Skeletal muscle tissue (tissue), 4 donors: ENCODE results near the gene CNOT11. TPM values are rescaled to one million over a fixed set of nuclear protein-coding genes. Genes with fewer than 3 reads are reported as not detected.

Experiments used
- H3K27ac ChIP-seq: one replicate; pipeline ENCODE4 v1.7.0; 2013; ENCODE audit warnings: mild to moderate bottlenecking, low read depth, low read length, inconsistent platforms
- H3K27me3 ChIP-seq, 3 donors: one replicate each; pipeline ENCODE4 v1.7.0; 2013; ENCODE audit warnings: low read length in 3 of 3; ENCODE audit not compliant: control insufficient read depth in 3 of 3, insufficient read depth in 3 of 3
- H3K36me3 ChIP-seq, 3 donors: one replicate each; pipeline ENCODE4 v1.7.0; 2013; ENCODE audit warnings: low read length in 3 of 3; ENCODE audit not compliant: control insufficient read depth in 3 of 3, insufficient read depth in 3 of 3
- H3K4me1 ChIP-seq, 3 donors: one replicate each; pipeline ENCODE4 v1.7.0; 2013; ENCODE audit warnings: low read length in 3 of 3, mild to moderate bottlenecking in 3 of 3; ENCODE audit not compliant: control insufficient read depth in 3 of 3, insufficient read depth in 3 of 3
- H3K4me3 ChIP-seq, 3 donors: one replicate each; pipeline ENCODE4 v1.7.0; 2013; ENCODE audit warnings: low read length in 3 of 3
- H3K9ac ChIP-seq, 3 donors: one replicate each; pipeline ENCODE4 v1.7.0; 2013; ENCODE audit warnings: low read length in 3 of 3, mild to moderate bottlenecking in 3 of 3, moderate library complexity in 2 of 3, low read depth in 1 of 3
- H3K9me3 ChIP-seq, 3 donors: one replicate each; pipeline ENCODE4 v1.7.0; 2013; ENCODE audit warnings: low read length in 3 of 3; ENCODE audit not compliant: control insufficient read depth in 3 of 3
- total RNA-seq: library from RNA; depleted of rRNA; stranded (reverse); fragments of >200 nt; gene quantifications from one replicate; pipeline ENCODE4 v1.2.3, GENCODE V29; 2014
- donor health status: Osteomylitis.

CNOT11 gene
- total RNA-seq, 1 donor from 2014 or later: 19.8 TPM

- H3K9me3 ChIP-seq: no peaks in the 10 kb centered on the region
- peaks cover 0 to 4% (median 0%) of the 10 kb centered on the region in 3 donors for H3K4me1 ChIP-seq
- no peaks in the 10 kb centered on the region for H3K27me3 ChIP-seq
- peak overlapping the region in 1 of 3 donors; percentile 17 for H3K9ac ChIP-seq
- peaks cover 6 to 45% (median 33%) of the 10 kb centered on the region in 3 donors for H3K36me3 ChIP-seq
- no peak overlapping the region for H3K27ac ChIP-seq
- no peak overlapping the region for H3K4me3 ChIP-seq
Measured at GRCh38 chr2:101273056-101273455, 20.4 kb downstream of the CNOT11 start.

DNA sequence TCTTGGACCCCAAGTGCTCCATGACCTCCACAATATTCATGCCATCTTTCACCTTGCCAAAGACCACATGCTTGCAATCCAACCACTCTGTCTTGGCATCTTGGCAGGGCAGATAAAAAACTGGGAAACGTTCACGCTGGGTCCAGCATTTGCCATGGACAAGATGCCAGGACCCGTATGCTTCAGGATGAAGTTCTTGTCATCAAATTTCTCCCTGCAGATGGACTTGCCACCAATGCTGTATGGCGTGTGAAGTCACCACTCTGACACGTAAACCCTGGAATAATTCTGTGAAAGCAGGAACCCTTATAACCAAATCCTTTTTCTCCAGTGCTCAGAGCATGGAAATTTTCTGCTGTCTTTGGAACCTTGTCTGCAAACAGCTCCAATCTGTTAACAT is 21.5 kb downstream of the CNOT11 start:
- Histone ChIP-seq H3K27ac (no peak overlapping the region), H3K36me3 (peaks cover 8 to 50% (median 40%) of the 10 kb centered on the region in 3 donors), H3K27me3 (no peaks in the 10 kb centered on the region), H3K4me1 (peaks cover 0 to 4% (median 0%) of the 10 kb centered on the region in 3 donors), H3K9ac (no peak overlapping the region), H3K9me3 (no peaks in the 10 kb centered on the region), H3K4me3 (no peak overlapping the region)

GRCh38 chr2:101277111-101277510 is 24.4 kb downstream of the CNOT11 start:
- H3K27me3 ChIP-seq: no peaks in the 10 kb centered on the region
- H3K9ac ChIP-seq: no peak overlapping the region
- H3K36me3 ChIP-seq: peaks cover 16 to 51% (median 46%) of the 10 kb centered on the region in 3 donors
- H3K27ac ChIP-seq: no peak overlapping the region
- H3K4me3 ChIP-seq: no peak overlapping the region
- no peaks in the 10 kb centered on the region for H3K9me3 ChIP-seq
- peaks cover 0 to 4% (median 0%) of the 10 kb centered on the region in 3 donors for H3K4me1 ChIP-seq

DNA sequence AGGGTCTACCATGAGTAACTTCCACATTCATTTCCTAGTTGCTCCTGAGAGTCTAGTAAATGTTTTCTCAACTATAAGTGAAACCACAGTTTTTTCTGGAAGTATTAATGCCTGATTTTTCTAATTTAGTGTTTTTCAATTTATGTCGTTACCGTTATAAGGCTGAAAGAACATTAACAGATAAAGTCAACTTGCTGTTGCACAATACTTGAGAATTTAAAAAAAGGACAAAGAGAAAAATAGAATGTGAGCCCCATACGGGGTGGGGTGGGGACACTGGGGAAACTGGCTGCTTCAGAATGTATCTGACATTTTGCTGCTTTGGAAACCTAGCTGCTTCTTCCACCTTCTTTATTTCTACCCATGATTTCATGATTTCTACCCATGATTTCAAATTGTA is 26.2 kb downstream of the CNOT11 start:
- no peak overlapping the region for H3K9ac ChIP-seq

GRCh38 chr2:101281482-101281881 is 28.8 kb downstream of the CNOT11 start:
- peaks cover 0 to 3% (median 0%) of the 10 kb centered on the region in 3 donors for H3K4me1 ChIP-seq
- H3K4me3 ChIP-seq: no peak overlapping the region
- H3K9ac ChIP-seq: no peak overlapping the region
- no peaks in the 10 kb centered on the region for H3K9me3 ChIP-seq
- H3K27ac ChIP-seq: no peak overlapping the region
- peaks cover 26 to 64% (median 59%) of the 10 kb centered on the region in 3 donors for H3K36me3 ChIP-seq
- H3K27me3 ChIP-seq: no peaks in the 10 kb centered on the region

More for the DNA sequence above, 26.2 kb downstream of the CNOT11 start:
- no peak overlapping the region for H3K4me3 ChIP-seq
- H3K36me3 ChIP-seq: peaks cover 26 to 53% (median 51%) of the 10 kb centered on the region in 3 donors
- no peak overlapping the region for H3K27ac ChIP-seq
- peaks cover 0 to 4% (median 0%) of the 10 kb centered on the region in 3 donors for H3K4me1 ChIP-seq
- H3K27me3 ChIP-seq: no peaks in the 10 kb centered on the region
- H3K9me3 ChIP-seq: no peaks in the 10 kb centered on the region

GRCh38 chr2:101282980-101283379 is 30.3 kb downstream of the CNOT11 start:
- Histone ChIP-seq H3K9ac (no peak overlapping the region), H3K36me3 (peaks cover 36 to 73% (median 63%) of the 10 kb centered on the region in 3 donors)

GRCh38 chr2:101286684-101287083 is 34.0 kb downstream of the CNOT11 start:
- Histone ChIP-seq H3K9me3 (no peaks in the 10 kb centered on the region), H3K36me3 (peaks cover 29 to 53% (median 49%) of the 10 kb centered on the region in 3 donors), H3K27ac (no peak overlapping the region), H3K4me1 (peaks cover 0 to 3% (median 0%) of the 10 kb centered on the region in 3 donors), H3K4me3 (no peak overlapping the region), H3K9ac (no peak overlapping the region), H3K27me3 (no peaks in the 10 kb centered on the region)

More at GRCh38 chr2:101282980-101283379, 30.3 kb downstream of the CNOT11 start:
- Histone ChIP-seq H3K27ac (no peak overlapping the region), H3K9me3 (no peaks in the 10 kb centered on the region), H3K4me1 (peaks cover 0 to 3% (median 0%) of the 10 kb centered on the region in 3 donors), H3K27me3 (no peaks in the 10 kb centered on the region), H3K4me3 (no peak overlapping the region)

- peaks cover 25 to 47% (median 46%) of the 10 kb centered on the region in 3 donors for H3K36me3 ChIP-seq
- H3K27ac ChIP-seq: no peak overlapping the region
- H3K4me1 ChIP-seq: peaks cover 0 to 3% (median 0%) of the 10 kb centered on the region in 3 donors
- no peaks in the 10 kb centered on the region for H3K9me3 ChIP-seq
- no peak overlapping the region for H3K4me3 ChIP-seq
- H3K9ac ChIP-seq: no peak overlapping the region
- H3K27me3 ChIP-seq: no peaks in the 10 kb centered on the region
Measured at GRCh38 chr2:101287303-101287702, 34.6 kb downstream of the CNOT11 start.

DNA sequence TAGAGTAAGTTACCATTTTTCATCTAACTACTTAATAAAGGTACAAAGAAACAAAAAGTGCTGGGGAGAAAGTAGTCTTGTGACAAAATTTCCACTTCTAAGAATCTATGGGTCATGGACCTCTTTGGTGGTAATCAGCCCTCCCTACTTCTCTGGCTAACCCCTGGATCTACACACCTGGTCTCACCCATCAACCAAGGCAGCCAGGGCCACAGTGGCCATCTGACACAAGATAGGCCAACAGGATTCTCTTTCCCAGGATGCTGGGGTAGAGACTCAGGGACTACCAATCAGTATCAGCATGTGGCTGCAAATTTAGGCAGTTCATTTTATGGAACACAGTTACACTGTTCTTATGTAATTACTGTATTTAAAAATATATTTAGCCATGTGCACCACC is 38.0 kb downstream of the CNOT11 start:
- no peaks in the 10 kb centered on the region for H3K27me3 ChIP-seq

DNA sequence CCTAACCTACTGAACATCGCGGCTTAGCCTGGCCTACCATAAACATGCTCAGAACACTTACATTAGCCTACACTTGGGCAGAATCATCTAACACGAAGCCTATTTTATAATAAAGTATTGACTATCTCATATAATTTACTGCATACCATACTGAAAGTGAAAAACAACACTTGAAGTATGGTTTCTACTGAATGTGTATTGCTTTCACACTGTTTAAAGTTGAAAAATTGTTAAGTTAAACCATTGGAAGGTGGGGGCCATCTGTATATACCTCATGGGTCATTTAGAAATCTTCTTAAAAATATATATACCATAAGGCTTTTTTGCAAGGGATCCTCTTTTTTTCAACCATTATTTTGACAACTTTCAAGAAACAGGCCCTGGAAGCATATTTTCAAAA is 39.3 kb downstream of the CNOT11 start:
- no peak overlapping the region for H3K4me3 ChIP-seq
- H3K27ac ChIP-seq: no peak overlapping the region
- no peaks in the 10 kb centered on the region for H3K27me3 ChIP-seq
- H3K9me3 ChIP-seq: no peaks in the 10 kb centered on the region
- H3K9ac ChIP-seq: no peak overlapping the region
- H3K4me1 ChIP-seq: peaks cover 0 to 2% (median 0%) of the 10 kb centered on the region in 3 donors
- H3K36me3 ChIP-seq: peaks cover 10 to 19% (median 18%) of the 10 kb centered on the region in 3 donors

More for the DNA sequence above, 38.0 kb downstream of the CNOT11 start:
- H3K4me3 ChIP-seq: no peak overlapping the region
- peaks cover 14 to 31% (median 26%) of the 10 kb centered on the region in 3 donors for H3K36me3 ChIP-seq
- peaks cover 0 to under 1% (median 0%) of the 10 kb centered on the region in 3 donors for H3K4me1 ChIP-seq
- H3K9ac ChIP-seq: no peak overlapping the region
- H3K27ac ChIP-seq: no peak overlapping the region
- H3K9me3 ChIP-seq: no peaks in the 10 kb centered on the region
